Activated CD8-positive, alpha-beta memory T cell treated with anti-CD3 and anti-CD28 coated beads, Interleukin-2, amount 50 U/mL, for 1 hour (primary cell): ENCODE data around the gene FYN.
"Not testable (repeated sequence)": the region's sequence is repeated elsewhere in the genome, so short reads cannot be mapped to it uniquely, and the experiment has no call there.

ENCODE experiments used
- DNase-seq: peaks from one replicate; pipeline ENCODE4 v3.0.0-alpha.2; 2020; ENCODE audit errors: extremely low read depth

FYN gene

DNA sequence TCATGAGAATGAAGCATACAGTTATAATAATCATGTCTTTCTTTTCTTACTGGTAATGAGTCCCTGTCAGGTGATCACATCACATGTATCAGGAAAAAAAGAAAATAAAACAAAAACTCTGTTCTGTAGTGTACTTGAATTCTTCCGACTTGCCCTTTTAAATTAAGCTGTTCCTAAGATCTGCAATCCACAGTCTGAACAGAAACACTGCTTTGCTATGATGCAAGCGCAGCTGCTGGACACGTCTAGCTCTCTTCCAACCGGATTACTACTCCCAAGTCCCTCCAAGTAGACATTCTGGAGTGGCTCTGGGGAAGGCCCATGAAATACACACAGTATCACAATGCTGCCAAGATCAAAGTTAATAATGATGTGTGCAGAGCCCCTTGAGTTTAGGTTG lies 83.7 kb downstream of the FYN start:
- DNase-seq = no peak

GRCh38 chr6:111788379-111789276 lies 84.6 kb downstream of the FYN start:
- no peak for DNase-seq

GRCh38 chr6:111786151-111786550 lies 87.1 kb downstream of the FYN start:
- not testable (repeated sequence) for DNase-seq

GRCh38 chr6:111784433-111784832 lies 88.8 kb downstream of the FYN start:
- no peak for DNase-seq

- no peak for DNase-seq
These were observed 90.3 kb downstream of the FYN start for GRCh38 chr6:111782887-111783466.

GRCh38 chr6:111782192-111782809 lies 91.0 kb downstream of the FYN start:
- DNase-seq = no peak

- no peak for DNase-seq
These were observed 92.1 kb downstream of the FYN start for GRCh38 chr6:111781041-111781708.

DNA sequence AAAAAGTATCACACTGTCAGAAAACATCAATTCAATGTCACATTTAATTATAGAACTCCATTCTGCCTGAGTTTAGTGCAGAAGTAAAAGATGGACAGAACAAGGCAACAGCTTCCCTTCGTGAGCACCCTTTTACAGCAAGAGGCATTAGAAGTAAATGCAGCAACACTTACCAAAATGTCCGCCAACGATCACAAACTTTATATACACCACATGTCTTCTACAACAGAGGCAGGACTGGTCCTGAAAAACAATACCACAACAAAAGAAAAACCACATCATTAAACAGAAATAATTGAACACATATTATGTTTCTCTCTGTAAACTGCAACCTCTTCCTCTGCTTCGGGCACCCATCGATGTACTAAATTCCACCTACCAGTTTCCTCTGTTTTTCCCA lies 92.9 kb downstream of the FYN start:
- DNase-seq = no peak

GRCh38 chr6:111779660-111780059 lies 93.6 kb downstream of the FYN start:
- DNase-seq = no peak

GRCh38 chr6:111779031-111779430 lies 94.2 kb downstream of the FYN start:
- no peak for DNase-seq

GRCh38 chr6:111777357-111777756 lies 95.9 kb downstream of the FYN start:
- no peak for DNase-seq

GRCh38 chr6:111776236-111777221 lies 96.7 kb downstream of the FYN start:
- DNase-seq = no peak

DNA sequence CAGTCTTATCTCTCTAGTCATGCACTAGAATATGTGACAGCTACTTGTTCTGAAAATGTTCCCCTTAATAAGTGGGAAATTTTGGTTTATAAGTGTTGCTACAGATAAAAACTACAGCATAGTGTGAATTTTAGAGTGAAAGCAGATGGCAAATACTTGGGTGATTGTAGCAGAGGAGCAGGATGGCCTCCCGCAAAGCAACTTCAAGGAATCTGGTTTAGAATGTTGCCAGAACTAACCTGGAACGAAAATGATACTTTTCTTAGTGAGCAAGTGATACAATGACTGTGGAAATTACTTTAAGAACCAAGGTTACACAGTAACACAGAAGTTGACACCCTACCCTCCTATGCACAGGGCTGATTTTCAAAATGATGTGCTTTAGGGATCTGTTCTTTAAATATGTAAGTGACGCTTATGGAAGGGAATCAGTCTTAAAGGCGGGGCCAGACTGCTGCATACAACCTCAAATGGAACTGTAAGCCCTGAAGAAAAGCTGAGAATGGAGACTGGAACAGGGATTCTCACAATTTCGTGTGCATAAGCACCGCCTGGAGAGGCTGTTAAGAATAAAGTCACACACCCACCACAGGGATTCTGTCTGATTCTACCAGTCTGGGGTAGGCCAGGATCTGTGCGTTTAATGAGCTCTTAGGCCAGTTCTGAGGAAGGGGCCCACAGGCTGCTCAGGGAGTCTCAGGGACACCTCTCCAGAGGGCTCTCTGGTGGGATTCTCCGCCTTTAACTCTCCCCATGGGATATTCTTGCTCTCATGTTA lies 97.9 kb downstream of the FYN start:
- no peak for DNase-seq

DNA sequence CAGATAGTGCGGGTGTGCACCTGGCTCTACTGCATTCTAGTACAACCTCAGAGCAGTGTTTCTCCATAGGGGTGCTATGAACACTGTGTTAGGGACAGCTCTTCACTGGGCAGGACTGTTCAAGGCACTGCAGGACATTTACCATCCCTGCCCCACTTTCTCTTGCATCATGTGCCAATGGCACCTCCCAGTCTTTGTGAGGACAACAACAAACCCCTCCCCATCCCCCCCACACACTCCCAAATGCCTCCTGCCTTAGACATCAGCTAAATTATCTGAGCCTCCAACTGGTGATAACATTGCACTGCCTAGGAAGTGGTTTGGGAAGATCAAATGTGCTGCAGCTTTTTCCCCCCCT lies 98.9 kb downstream of the FYN start:
- no peak for DNase-seq

DNA sequence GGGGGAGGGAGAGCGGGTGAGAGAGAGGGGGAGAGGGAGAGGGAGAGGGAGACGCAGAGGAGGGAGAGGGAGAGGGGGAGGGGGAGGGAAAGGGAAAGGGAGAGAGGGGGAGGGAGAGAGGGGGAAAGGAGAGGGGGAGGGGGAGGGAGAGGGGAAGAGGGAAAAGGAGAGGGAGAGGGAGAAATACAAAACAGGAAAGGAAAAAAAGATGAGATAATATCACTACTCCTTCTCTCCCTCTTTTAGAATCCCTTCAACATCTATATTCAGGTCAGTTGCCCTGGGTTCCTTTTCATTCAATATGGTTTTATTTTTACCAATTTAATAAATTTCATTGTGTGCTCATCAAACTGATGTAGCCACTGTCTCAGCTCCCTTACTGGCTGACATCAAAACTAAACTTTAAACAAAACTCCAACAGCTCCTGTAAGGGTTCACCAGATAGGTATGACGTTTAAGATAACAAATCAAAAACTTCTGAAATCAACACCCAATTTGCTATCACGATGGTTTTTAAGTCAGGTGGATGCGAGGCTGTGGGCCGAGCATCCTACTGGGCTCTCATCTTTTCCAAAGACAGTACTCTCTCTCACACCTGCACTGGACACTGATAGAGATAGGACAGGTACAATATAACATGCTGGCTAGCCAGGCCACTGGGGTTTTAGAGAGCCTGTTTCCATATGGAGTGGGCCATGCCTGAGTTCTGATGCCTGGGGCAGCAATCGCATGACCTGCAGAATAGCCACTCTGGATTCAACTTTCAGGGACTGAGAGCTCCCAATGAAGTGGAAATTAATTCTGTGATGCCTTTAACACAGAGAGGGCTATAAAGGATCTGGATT lies 99.5 kb downstream of the FYN start:
- DNase-seq = no peak

DNA sequence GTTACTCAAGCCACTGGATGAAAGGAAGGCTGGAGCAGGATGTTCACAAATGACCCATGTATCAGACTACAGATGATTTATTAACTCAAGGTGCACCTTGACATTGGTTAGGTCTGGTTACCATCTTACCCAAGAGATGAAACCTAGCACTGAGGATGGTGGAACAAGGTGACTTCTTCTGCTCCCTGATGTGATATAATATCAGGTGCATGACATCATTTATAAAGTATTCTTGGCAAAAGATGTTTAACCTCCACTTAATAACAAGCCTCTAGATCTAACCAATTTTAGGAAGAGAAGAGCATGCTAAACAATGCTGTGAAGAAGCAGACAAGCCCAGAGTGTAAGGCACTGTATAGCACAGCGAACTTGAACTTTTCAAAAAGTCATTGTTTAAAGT lies 100.9 kb downstream of the FYN start:
- DNase-seq = no peak

DNA sequence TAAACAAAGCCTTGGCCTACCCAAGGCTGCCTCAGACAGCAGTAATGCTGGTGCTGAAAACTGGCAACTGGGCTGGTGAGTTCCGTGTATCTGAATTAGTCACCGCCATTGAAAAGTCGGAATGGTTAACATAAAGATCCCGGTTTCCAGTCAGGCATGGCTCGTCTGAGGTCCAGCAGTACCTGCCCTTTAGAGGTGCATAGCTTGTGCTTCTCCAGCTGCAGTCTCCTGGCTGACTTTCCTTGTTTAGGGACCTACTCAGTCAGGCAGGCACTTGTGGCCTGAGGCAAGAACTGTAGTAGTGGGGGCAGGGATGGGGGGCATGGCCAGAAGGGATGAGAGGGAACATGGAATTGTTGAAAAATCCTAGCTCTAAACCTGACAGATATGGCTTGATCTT lies 101.6 kb downstream of the FYN start:
- DNase-seq = no peak

GRCh38 chr6:111771094-111771432 lies 102.2 kb downstream of the FYN start:
- no peak for DNase-seq

GRCh38 chr6:111770263-111771093 lies 102.8 kb downstream of the FYN start:
- no peak for DNase-seq
